ENCODE data around the gene TSKU.

The TSKU gene

DNA sequence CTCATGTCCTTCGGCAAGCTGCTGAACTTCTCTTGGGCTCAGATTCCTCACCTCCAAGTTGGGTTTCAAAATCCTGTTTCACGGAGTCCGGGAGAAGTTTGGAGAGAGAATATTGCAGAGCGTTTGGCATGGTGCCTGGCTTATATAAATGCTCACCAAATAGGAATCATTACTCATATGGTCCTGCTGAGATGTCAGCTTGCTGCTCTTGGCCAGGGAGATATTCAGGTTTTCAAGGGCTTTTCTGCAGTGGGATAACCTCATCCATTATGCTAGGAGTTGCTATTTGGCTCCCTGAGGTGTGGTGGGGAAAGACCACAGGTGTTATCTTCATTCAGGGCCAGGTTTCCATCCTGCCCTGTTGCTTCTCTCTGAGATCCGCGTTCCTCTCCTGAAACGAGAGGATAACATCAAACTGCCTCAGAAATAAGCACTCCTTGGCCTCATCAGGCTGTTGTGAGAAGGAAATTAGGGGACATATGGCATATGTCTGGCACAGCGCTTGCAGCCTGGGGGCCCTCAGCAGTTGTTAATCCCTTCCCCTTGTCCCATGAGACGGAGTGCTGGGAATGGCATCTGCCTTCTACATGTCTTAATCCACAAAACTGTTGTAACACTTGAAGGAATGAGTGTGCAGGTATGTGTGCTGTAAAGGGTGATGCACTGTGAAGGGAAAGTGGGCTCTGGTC, 47.6 kb downstream of the TSKU start:
- TF ChIP-seq POLR2A (IDR thresholded peaks at IDR 0.05; ENCODE audit: low read depth, low read length): no peak
- DNase-seq (ENCODE audit: insufficient read length, low spot score): no peak
- FAIRE-seq: no peak

- no peak for TF ChIP-seq POLR2A (IDR thresholded peaks at IDR 0.05; ENCODE audit: low read depth, low read length)
- no peak for FAIRE-seq
- DNase-seq (ENCODE audit: insufficient read length, low spot score): no peak
These were observed 48.6 kb downstream of the TSKU start for GRCh38 chr11:76831686-76832310.

- TF ChIP-seq POLR2A (IDR thresholded peaks at IDR 0.05; ENCODE audit: low read depth, low read length): no peak
- no peak for FAIRE-seq
- no peak for DNase-seq (ENCODE audit: insufficient read length, low spot score)
These were observed 49.2 kb downstream of the TSKU start for GRCh38 chr11:76832361-76832760.

DNA sequence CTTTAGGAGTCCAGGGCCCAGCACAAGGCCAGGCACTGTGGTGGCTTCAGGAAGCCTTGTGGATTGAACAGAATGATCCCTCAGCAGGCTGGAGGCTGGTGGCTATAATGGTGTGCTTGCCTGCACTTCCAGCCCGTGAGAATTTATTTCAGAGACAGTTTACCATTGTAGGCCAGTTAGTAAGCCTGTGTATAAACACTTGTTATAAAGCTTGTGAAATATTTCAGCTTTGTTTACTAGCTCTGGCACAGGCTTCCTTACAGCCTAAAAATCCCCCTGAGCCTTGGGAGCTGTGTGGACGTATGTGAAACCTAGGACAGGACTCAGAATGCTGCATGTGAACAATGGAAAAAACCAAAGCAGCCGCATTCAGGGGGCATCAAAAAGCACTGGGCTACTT, 51.0 kb downstream of the TSKU start:
- no peak for FAIRE-seq
- TF ChIP-seq POLR2A (IDR thresholded peaks at IDR 0.05; ENCODE audit: low read depth, low read length): no peak
- DNase-seq (ENCODE audit: insufficient read length, low spot score): no peak

GRCh38 chr11:76835036-76835435, 51.9 kb downstream of the TSKU start:
- no peak for TF ChIP-seq POLR2A (IDR thresholded peaks at IDR 0.05; ENCODE audit: low read depth, low read length)
- FAIRE-seq: no peak

DNA sequence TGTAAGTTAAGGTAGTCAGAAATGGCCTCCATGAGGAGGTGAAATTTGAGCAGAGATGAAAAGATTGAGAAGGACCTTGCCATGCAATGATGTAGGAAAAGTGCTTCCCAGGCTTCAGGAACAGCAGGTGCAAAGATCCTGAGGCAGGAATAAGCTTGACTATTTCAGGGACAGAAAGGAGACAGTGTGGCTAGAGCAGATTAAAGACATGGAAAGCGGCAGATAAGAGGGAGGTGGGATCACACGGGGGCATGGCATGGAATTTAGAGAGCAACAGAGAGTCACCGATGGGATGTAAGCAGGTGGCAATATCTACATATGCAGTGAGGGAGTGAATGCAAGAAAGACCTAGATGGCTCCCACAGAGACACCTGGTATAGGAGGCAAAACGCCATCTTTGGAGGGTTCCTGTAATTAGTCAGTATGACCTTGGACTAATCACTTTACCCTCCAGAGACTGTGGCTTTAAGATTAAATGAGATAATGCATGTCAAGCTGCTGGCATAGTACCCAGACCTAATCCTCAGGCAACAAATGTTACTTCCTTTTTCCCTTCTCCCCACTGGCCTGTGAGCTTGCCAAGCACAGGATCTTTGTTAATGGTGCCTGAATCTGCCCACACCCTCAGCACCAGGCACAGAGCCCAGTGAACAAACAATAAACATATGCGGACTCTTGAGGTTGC, 52.9 kb downstream of the TSKU start:
- no peak for FAIRE-seq
- TF ChIP-seq POLR2A (IDR thresholded peaks at IDR 0.05; ENCODE audit: low read depth, low read length): no peak
- DNase-seq (ENCODE audit: insufficient read length, low spot score): no peak

More at GRCh38 chr11:76835036-76835435, 51.9 kb downstream of the TSKU start:
- DNase-seq (ENCODE audit: insufficient read length, low spot score): no peak

DNA sequence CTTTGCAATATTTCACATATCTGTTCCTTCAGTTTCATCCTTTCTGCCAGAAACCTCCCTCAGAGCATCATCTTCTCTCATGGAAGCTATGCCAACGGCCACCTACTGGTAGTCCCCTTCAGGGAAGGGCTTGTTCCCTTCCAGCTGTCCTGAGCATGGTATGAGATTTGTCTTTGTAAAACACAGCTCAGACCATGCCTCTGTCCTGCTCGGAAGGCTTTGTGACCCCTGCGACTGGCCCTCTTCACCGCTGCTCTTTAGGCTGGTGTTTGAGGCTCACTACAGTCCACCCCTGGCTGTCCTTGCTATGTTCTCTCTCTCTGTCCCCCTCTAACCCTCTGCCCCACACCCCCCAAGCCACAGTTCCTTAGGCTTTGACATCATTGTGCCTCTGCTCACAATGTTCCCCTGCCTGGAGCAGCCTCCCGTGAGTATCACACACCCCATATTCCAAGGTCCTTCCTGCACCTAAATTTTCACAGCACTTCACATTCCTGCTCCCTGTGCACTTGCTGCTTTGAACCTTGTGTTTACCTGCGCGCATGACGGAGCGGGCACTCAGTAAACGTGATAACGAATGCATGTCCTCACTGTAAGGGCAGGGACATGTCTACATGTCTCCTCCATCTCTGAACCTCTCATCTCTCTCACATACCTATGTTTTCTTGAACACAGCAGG, 53.6 kb downstream of the TSKU start:
- FAIRE-seq: no peak
- TF ChIP-seq POLR2A (IDR thresholded peaks at IDR 0.05; ENCODE audit: low read depth, low read length): no peak
- DNase-seq (ENCODE audit: insufficient read length, low spot score): no peak

DNA sequence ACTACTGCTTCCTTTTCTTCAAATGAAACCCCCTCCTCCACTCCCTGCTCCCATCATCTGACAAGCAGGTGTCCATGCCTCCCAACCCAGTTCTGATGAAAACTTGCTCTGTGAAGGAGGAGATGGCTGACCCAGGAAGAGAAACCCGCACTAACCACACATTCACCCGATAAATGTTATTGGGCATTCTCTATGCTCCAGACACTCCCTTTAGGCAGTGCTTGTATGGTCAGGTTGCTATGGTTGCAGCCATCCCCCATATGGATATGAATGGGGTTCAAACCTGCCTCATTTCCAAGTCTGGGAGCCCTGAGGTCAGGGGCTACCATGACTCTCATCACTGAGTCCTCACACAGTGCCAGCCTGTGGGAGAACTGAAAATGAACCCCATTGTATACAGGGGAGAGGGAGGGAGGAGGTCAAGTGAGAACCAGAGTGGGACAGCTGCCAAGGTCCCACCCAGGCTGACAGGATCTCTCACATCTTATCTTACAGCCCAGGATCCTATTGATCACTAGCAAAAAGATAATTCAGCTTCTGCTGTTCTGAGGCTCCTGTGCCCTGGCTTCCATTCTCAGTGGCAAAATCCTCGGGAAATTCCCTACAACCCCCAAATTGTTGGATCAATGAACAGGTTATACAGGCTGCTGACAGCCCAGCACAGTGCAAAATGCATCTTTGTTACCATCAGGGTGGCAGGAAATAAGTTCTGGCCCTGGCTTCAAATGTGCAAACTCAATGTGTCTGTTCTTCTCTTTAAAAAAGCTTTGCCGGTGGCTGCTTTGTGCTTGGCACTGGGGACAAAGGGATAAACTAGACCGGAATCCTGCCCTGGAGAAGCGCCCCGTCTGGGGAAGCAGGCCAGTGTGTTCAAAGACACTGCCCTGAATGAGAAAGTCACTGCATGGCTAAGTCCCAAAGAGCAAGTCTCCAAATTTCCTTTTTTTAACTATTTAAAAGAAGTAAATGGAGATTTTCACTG, 54.8 kb downstream of the TSKU start:
- no peak for DNase-seq (ENCODE audit: insufficient read length, low spot score)
- no peak for TF ChIP-seq POLR2A (IDR thresholded peaks at IDR 0.05; ENCODE audit: low read depth, low read length)
- no peak for FAIRE-seq

DNA sequence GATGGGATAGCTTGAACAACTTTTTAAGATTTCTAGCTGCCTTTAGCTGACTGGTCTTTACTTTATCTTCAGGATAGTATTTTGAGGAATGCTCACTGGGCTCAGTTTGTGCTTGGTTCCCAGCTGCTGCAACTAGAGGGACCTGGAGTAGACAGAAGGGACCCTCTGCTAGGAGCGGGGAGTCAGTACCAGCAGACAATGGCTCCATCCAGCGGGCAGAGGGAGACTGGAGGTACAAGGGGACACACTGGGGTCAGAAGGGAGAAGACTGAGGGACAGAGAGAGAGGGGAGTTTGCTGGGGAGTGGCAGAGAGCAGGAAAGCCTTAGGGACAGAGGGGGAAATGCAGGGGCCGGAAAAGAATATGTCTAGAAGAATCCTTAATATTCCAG, 55.5 kb downstream of the TSKU start:
- no peak for FAIRE-seq
- no peak for DNase-seq (ENCODE audit: insufficient read length, low spot score)
- TF ChIP-seq POLR2A (IDR thresholded peaks at IDR 0.05; ENCODE audit: low read depth, low read length): no peak

DNA sequence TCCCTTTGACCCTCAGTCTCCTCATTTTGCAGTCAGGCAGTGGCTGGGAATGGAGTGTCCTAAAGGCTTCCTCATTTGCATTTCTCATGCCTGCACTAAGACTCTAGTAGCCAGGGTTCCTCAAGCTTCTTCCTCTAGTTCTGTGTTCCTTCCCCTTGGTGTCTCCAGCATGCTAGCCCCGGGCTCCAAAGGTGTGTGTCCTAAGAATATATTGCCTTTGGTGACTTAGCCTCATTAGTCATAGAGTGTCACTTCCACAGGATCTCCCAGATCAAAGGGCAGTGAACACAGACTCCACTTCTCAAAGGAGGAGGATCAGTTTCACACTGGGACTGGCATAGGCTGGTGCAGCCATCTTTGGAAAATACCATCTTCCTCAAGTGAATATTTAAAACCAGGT, 56.2 kb downstream of the TSKU start:
- FAIRE-seq (no peak), DNase-seq (ENCODE audit: insufficient read length, low spot score) (no peak)
- no peak for TF ChIP-seq POLR2A (IDR thresholded peaks at IDR 0.05; ENCODE audit: low read depth, low read length)

- TF ChIP-seq POLR2A (IDR thresholded peaks at IDR 0.05; ENCODE audit: low read depth, low read length): no peak
- FAIRE-seq (no peak), DNase-seq (ENCODE audit: insufficient read length, low spot score) (no peak)
These were observed 58.8 kb downstream of the TSKU start for GRCh38 chr11:76841923-76842452.

GRCh38 chr11:76843907-76844306, 60.8 kb downstream of the TSKU start:
- DNase-seq (ENCODE audit: insufficient read length, low spot score) (no peak), FAIRE-seq (no peak)
- no peak for TF ChIP-seq POLR2A (IDR thresholded peaks at IDR 0.05; ENCODE audit: low read depth, low read length)

DNA sequence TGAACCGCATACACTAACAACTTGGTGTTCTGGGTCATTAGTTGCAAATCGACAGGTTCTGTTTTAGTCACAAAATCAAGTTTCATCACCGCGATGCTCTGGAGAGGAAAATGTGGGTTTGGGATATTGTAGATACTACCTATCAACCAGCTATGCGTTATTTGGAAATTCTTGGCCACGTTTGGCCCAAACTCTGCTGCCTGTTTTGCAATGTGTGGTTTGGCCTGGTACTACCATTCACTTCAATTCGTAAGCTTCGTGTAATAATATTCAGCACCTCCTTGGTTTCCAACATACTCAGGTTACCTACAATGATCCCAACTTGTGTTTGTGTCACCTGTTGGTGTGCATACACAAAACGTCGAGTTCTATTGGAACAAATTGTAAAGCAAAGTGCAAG, 61.4 kb downstream of the TSKU start:
- TF ChIP-seq POLR2A (IDR thresholded peaks at IDR 0.05; ENCODE audit: low read depth, low read length): no peak
- no peak for DNase-seq (ENCODE audit: insufficient read length, low spot score)
- no peak for FAIRE-seq
